DOHH2 (cell line): ENCODE measurements around the gene BCL2L1.

Source experiments
- H3F3A ChIP-seq: fragments of 200-600 bp; sonication (generic), shearing (Covaris generic); 2 replicates; pipeline ENCODE4 v1.6.0; 2016; ENCODE audit warnings: antibody characterized with exemption, mild to moderate bottlenecking; ENCODE audit not compliant: control insufficient read depth, insufficient read depth
- H3K27ac ChIP-seq: fragments of 200-600 bp; sonication (generic); 2 replicates; pipeline ENCODE4 v1.5.1; 2014; ENCODE audit warnings: low read depth, mild to moderate bottlenecking, low read length, moderate library complexity
- H3K27me3 ChIP-seq: fragments of 200-600 bp; sonication (generic); 2 replicates; pipeline ENCODE4 v1.6.1; 2014; ENCODE audit warnings: mild to moderate bottlenecking, low read length, mixed read lengths; ENCODE audit not compliant: control insufficient read depth
- H3K36me3 ChIP-seq: fragments of 200-600 bp; sonication (generic); 2 replicates; pipeline ENCODE4 v1.6.1; 2014; ENCODE audit warnings: mild to moderate bottlenecking, low read length, moderate library complexity, mixed read lengths; ENCODE audit not compliant: control insufficient read depth
- H3K4me1 ChIP-seq: fragments of 200-600 bp; sonication (generic); 2 replicates; pipeline ENCODE4 v1.6.1; 2014; ENCODE audit warnings: mild to moderate bottlenecking, low read length, mixed read lengths; ENCODE audit not compliant: control insufficient read depth
- H3K4me2 ChIP-seq: fragments of 200-600 bp; sonication (generic); 2 replicates; pipeline ENCODE4 v1.6.0; 2014; ENCODE audit warnings: mild to moderate bottlenecking, low read length, moderate library complexity
- H3K4me3 ChIP-seq: fragments of 200-600 bp; sonication (generic); 2 replicates; pipeline ENCODE4 v1.5.1; 2014; ENCODE audit warnings: mild to moderate bottlenecking, low read length, mixed read lengths
- H3K79me2 ChIP-seq: fragments of 200-600 bp; sonication (generic); 2 replicates; pipeline ENCODE4 v1.6.1; 2014; ENCODE audit warnings: mild to moderate bottlenecking, low read length, mixed read lengths; ENCODE audit not compliant: control insufficient read depth
- H3K9me2 ChIP-seq: fragments of 200-600 bp; sonication (generic); replicated peaks from 2 replicates; pipeline ENCODE4 v1.6.1; 2014; ENCODE audit warnings: mild to moderate bottlenecking, low read length, mixed read lengths; ENCODE audit not compliant: control insufficient read depth
- H3K9me3 ChIP-seq: fragments of 200-600 bp; sonication (generic); 2 replicates; pipeline ENCODE4 v1.6.1; 2014; ENCODE audit warnings: antibody characterized with exemption, low read length, mixed read lengths; ENCODE audit not compliant: control insufficient read depth, insufficient read depth
- H4K20me1 ChIP-seq: fragments of 200-600 bp; sonication (generic); 2 replicates; pipeline ENCODE4 v1.6.0; 2014; ENCODE audit warnings: low read depth, mild to moderate bottlenecking, antibody characterized with exemption, low read length, moderate library complexity; ENCODE audit not compliant: control insufficient read depth, insufficient read depth
- EZH2phosphoT487 ChIP-seq: fragments of 200-600 bp; sonication (generic); IDR thresholded peaks from 2 replicates; pipeline ENCODE4 v1.6.1; 2017; ENCODE audit warnings: borderline replicate concordance, mild to moderate bottlenecking, antibody characterized with exemption, low read length, moderate library complexity, mixed read lengths
- TF ChIP-seq, protein P1 (sequence below): fragments of 200-600 bp; sonication (generic); IDR thresholded peaks from one replicate; pipeline ENCODE4 v1.5.1; 2014; ENCODE audit warnings: antibody characterized with exemption, mild to moderate bottlenecking, low read depth, low read length; ENCODE audit not compliant: poor library complexity, severe bottlenecking

BCL2L1 gene

DNA sequence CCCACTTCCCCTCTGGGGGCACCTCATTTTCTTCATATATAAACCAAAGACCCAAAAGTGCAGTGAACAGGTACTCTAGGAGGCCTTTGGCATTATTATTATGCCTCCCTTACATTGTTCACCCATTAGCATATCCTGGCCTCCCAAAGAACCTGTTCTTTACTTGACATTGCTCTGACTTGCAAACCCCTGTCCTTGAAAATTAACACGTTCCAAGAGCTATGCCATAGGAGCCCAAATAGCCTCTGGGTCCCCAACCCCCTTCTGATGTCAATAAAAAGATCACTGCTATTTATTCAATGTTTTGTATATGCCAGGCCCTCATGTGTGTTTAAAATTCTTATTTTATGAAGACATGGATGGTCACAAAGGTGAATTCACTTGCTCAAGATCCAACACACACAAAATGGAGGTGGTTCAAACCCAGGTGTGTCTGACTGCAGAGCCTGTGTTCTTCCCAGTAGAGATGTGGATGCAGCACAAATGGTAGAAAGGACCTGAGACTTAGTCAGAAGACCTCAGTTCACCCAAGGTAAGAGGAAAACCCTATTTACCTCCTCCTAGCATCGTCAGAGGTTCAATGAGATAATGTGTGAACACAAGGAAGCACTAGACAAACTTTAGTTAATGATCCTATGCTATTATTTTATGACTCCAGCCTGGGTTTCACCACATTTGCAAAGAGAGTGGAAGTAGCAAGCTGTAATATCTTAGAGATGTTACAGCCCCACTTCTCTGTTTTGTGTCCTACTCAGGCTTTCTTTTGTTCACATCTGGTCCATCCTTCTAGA, 36.6 kb downstream of the BCL2L1 start:
- peaks cover 6% of the 10 kb centered on the region; the same call in 1 of the 2 replicates for H3F3A ChIP-seq
- H3K36me3 ChIP-seq = peaks cover 14% of the 10 kb centered on the region
- H3K27me3 ChIP-seq = no peaks in the 10 kb centered on the region
- H3K9me3 ChIP-seq = no peaks in the 10 kb centered on the region
- H3K4me2 ChIP-seq = peak overlapping the region; percentile 68
- TF ChIP-seq, protein P1, sequence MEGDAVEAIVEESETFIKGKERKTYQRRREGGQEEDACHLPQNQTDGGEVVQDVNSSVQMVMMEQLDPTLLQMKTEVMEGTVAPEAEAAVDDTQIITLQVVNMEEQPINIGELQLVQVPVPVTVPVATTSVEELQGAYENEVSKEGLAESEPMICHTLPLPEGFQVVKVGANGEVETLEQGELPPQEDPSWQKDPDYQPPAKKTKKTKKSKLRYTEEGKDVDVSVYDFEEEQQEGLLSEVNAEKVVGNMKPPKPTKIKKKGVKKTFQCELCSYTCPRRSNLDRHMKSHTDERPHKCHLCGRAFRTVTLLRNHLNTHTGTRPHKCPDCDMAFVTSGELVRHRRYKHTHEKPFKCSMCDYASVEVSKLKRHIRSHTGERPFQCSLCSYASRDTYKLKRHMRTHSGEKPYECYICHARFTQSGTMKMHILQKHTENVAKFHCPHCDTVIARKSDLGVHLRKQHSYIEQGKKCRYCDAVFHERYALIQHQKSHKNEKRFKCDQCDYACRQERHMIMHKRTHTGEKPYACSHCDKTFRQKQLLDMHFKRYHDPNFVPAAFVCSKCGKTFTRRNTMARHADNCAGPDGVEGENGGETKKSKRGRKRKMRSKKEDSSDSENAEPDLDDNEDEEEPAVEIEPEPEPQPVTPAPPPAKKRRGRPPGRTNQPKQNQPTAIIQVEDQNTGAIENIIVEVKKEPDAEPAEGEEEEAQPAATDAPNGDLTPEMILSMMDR = no peak
- TF ChIP-seq EZH2phosphoT487 = no peak
- no peaks in the 10 kb centered on the region for H3K9me2 ChIP-seq
- H3K27ac ChIP-seq = peak overlapping the region; percentile 64
- peak overlapping the region; percentile 54 for H3K4me3 ChIP-seq
- H3K79me2 ChIP-seq = peaks cover 7% of the 10 kb centered on the region; the same call in 1 of the 2 replicates
- H4K20me1 ChIP-seq = no peaks in the 10 kb centered on the region
- peaks cover 38% of the 10 kb centered on the region for H3K4me1 ChIP-seq

DNA sequence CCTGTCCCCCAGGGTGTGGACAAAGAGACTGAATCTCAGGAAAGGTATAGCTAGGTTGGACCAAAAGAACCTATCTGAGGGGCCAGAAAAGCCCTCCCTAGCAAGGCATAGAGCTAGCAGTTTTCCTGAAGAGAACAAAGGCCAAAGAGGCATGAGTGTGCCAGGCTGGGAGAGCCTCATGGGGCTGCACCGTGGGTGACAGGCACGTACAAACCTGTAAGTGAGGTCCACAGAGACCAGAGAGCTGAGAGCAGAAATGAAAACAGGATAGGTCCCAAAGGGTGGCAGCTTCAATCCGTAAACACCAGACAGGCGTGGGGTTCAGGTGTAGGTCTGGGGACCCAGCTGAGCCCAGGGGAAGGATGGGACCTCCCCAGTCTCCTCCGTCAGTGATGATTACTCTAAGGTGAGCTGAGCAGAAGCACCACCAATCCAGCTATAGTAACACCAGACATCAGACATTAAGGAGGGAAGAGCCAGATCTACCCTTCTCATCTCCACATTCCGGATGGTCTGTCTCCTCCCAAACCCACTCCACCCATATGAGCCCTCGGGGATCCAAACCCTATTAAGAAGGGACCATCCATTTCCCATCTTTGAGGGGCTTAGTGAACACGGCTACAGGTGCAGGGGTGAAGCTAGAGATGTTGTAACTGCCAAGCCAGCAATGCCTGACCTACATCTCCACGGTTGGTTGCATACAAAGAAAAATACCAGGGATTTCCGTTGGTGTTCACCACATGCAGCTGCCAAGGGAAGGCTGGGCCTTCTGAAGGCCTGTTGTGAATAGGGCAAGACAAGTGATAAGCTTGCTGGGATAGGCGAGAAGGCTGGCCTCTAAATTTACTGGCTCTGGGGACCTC, 38.3 kb downstream of the BCL2L1 start:
- H3K9me2 ChIP-seq = no peaks in the 10 kb centered on the region
- H3K27ac ChIP-seq = peak overlapping the region; percentile 64
- 0 out of 2 replicates have a peak overlapping the region, but pooled peaks have one; percentile 0 for H3K4me3 ChIP-seq
- 0 out of 2 replicates have a peak, but pooled peaks cover 4% of the 10 kb centered on the region for H3F3A ChIP-seq
- TF ChIP-seq, protein P1 = no peak
- no peak for TF ChIP-seq EZH2phosphoT487
- no peaks in the 10 kb centered on the region for H4K20me1 ChIP-seq
- no peaks in the 10 kb centered on the region for H3K9me3 ChIP-seq
- no peaks in the 10 kb centered on the region for H3K79me2 ChIP-seq
- H3K4me1 ChIP-seq = peaks cover 27% of the 10 kb centered on the region
- peak overlapping the region; percentile 68 for H3K4me2 ChIP-seq
- H3K36me3 ChIP-seq = peaks cover 14% of the 10 kb centered on the region
- H3K27me3 ChIP-seq = no peaks in the 10 kb centered on the region

DNA sequence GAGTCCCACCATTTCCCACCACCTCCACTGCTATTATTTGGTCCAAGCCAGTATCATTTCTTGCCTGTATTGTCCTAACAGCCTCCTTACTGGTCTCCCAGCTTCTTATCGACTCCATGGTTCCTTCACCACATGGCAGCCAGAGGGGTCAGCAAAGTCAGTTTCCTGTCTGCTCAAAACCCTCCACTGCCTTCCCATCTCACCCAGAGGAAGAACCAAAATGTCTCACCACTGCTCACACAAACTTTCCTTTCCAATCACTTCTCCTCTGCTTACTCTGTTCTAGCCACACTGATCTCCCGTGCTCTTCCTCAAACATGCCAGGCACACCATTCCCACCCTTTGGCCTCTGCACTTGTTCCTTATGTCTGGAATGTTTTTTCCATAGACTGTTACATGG, 39.7 kb downstream of the BCL2L1 start:
- Histone ChIP-seq H3K36me3 (peaks cover 14% of the 10 kb centered on the region), H3F3A (no peaks in the 10 kb centered on the region), H3K27me3 (no peaks in the 10 kb centered on the region), H3K79me2 (no peaks in the 10 kb centered on the region), H3K27ac (no peak overlapping the region), H4K20me1 (no peaks in the 10 kb centered on the region), H3K9me2 (no peaks in the 10 kb centered on the region), H3K4me2 (no peak overlapping the region), H3K4me3 (no peak overlapping the region), H3K4me1 (peaks cover 27% of the 10 kb centered on the region), H3K9me3 (no peaks in the 10 kb centered on the region)
- no peak for TF ChIP-seq EZH2phosphoT487
- TF ChIP-seq, protein P1 = no peak
